Panc1 (cell line): ENCODE data around the gene FHIT. TPM values are rescaled to one million over a fixed set of nuclear protein-coding genes. Genes with fewer than 3 reads are reported as not detected.

ENCODE experiments used
- ATAC-seq: fragments of 200-7000 bp; cut with Tn5 transposase; 2 replicates; pipeline ENCODE4 v1.9.1; 2020; ENCODE audit warnings: mild to moderate bottlenecking, moderate library complexity
- BruUV-seq: library from RNA; stranded (reverse); fragments of 400-500 nt; replicated peaks from 2 replicates; lab custom pipeline; 2021; lab: Mats Ljungman, UMichigan
- CTCF ChIA-PET: fragments of 300-600 bp; sonication (Branson Sonifier 250); formaldehyde crosslinking; loops from one replicate; lab custom pipeline; 2022; ENCODE audit warnings: antibody characterized with exemption; lab: Charles Lee
- POLR2A ChIA-PET: fragments of 300-600 bp; sonication (Branson Sonifier 250); formaldehyde crosslinking; loops from one replicate; lab custom pipeline; 2022; ENCODE audit warnings: antibody characterized with exemption; lab: Charles Lee
- DNase-seq: peaks from one replicate; pipeline ENCODE4 v3.0.0-alpha.2; 2010; ENCODE audit warnings: low read depth, low spot score
- H3K27ac ChIP-seq: 2 replicates; pipeline ENCODE4 v1.5.1; 2011; ENCODE audit warnings: mild to moderate bottlenecking, low read length, inconsistent platforms
- H3K27me3 ChIP-seq: fragments of 200-500 bp; sonication (Bioruptor generic); 2 replicates; pipeline ENCODE4 v1.6.0; 2014; ENCODE audit warnings: low read length, inconsistent platforms; ENCODE audit not compliant: control insufficient read depth, insufficient read depth
- H3K36me3 ChIP-seq: fragments of 200-500 bp; sonication (Bioruptor generic); 2 replicates; pipeline ENCODE4 v1.5.1; 2014; ENCODE audit warnings: inconsistent platforms, mild to moderate bottlenecking, low read length, moderate library complexity; ENCODE audit not compliant: control insufficient read depth, insufficient read depth
- H3K4me1 ChIP-seq: 2 replicates; pipeline ENCODE4 v1.5.1; 2011; ENCODE audit warnings: inconsistent platforms, mild to moderate bottlenecking, low read length, moderate library complexity; ENCODE audit not compliant: control insufficient read depth, insufficient read depth
- H3K4me3 ChIP-seq, 2 experiments: 2 replicates each; pipeline ENCODE4 v1.5.1; 2011 to 2012; ENCODE audit warnings: low read depth in 2 of 2, low read length in 2 of 2, mild to moderate bottlenecking in 2 of 2, inconsistent platforms in 1 of 2, moderate library complexity in 1 of 2
- H3K9me3 ChIP-seq: fragments of 200-500 bp; sonication (Bioruptor generic); 2 replicates; pipeline ENCODE4 v1.5.1; 2014; ENCODE audit warnings: low read depth, mild to moderate bottlenecking, inconsistent platforms, low read length, moderate library complexity; ENCODE audit not compliant: control insufficient read depth, insufficient read depth
- CTCF ChIP-seq: fragments of 450-650 bp; IDR thresholded peaks from 2 replicates; pipeline ENCODE4 v1.5.1; 2017; ENCODE audit warnings: mild to moderate bottlenecking
- POLR2AphosphoS5 ChIP-seq: IDR thresholded peaks from 2 replicates; pipeline ENCODE4 v1.6.1; 2012; ENCODE audit warnings: mild to moderate bottlenecking, low read depth, low read length, moderate library complexity
- REST ChIP-seq, 2 experiments: IDR thresholded peaks; 2 replicates each; pipeline ENCODE4 v1.6.1; 2011 to 2012; ENCODE audit warnings: low read depth in 2 of 2, control low read depth in 1 of 2, low read length in 1 of 2, mild to moderate bottlenecking in 1 of 2, moderate library complexity in 1 of 2; ENCODE audit not compliant: insufficient read depth in 1 of 2
- SIN3A ChIP-seq: IDR thresholded peaks from 2 replicates; pipeline ENCODE4 v1.6.1; 2012; ENCODE audit warnings: low read depth, mild to moderate bottlenecking, low read length, moderate library complexity, borderline replicate concordance; ENCODE audit not compliant: insufficient read depth
- TCF7L2 ChIP-seq: IDR thresholded peaks from 2 replicates; pipeline ENCODE4 v1.6.1; 2011; ENCODE audit warnings: mild to moderate bottlenecking, low read depth, low read length, inconsistent platforms
- in situ Hi-C: cut with HindIII; loops from 2 replicates; pipeline ENCODE4 v1.10.0; 2016; ENCODE audit warnings: low sequenced_read_pairs, low pct_unique_long_range_greater_than_20kb
- intact Hi-C: fragments of 100-400 bp; cut with micrococcal nuclease; formaldehyde crosslinking; loops from one replicate; pipeline ENCODE4 v1.10.0; 2022; ENCODE audit not compliant: unreplicated experiment
- total RNA-seq: library from RNA; stranded (reverse); gene quantifications from one replicate; pipeline ENCODE4 v1.2.1, GENCODE V29; 2021; ENCODE audit not compliant: unreplicated experiment

FHIT gene
- total RNA-seq, 1 experiment from 2014 or later: 2.2 TPM

- intact Hi-C loops: no loop called here
- no peak for ATAC-seq
- H3K27ac ChIP-seq: no peak overlapping the region
- TF ChIP-seq REST (IDR thresholded peaks at IDR 0.05; ENCODE audit: insufficient read depth in 1 of 2, low read depth in 2 of 2, low read length in 1 of 2) (no peak), SIN3A (no peak), TCF7L2 (no peak), POLR2AphosphoS5 (no peak), CTCF (no peak)
- H3K27me3 ChIP-seq: no peaks in the 10 kb centered on the region
- H3K9me3 ChIP-seq: no peaks in the 10 kb centered on the region
- H3K4me1 ChIP-seq: no peaks in the 10 kb centered on the region
- BruUV-seq: no TSS peak
- in situ Hi-C loops: no loop called here
- no peak for DNase-seq
- no peaks in the 10 kb centered on the region for H3K36me3 ChIP-seq
- no peak overlapping the region for H3K4me3 ChIP-seq
- CTCF ChIA-PET: no interaction called here
- POLR2A ChIA-PET: no interaction called here
These were observed 1272.3 kb downstream of the FHIT start for GRCh38 chr3:59978979-59979378.

- Histone ChIP-seq H3K4me3 (no peak overlapping the region), H3K4me1 (no peaks in the 10 kb centered on the region), H3K27me3 (no peaks in the 10 kb centered on the region), H3K9me3 (no peaks in the 10 kb centered on the region), H3K36me3 (no peaks in the 10 kb centered on the region), H3K27ac (no peak overlapping the region)
- no peak for TF ChIP-seq SIN3A
- no peak for TF ChIP-seq TCF7L2
- no peak for TF ChIP-seq REST (IDR thresholded peaks at IDR 0.05; ENCODE audit: insufficient read depth in 1 of 2, low read depth in 2 of 2, low read length in 1 of 2)
- no peak for TF ChIP-seq CTCF
- TF ChIP-seq POLR2AphosphoS5: no peak
- in situ Hi-C loops (no loop called here), intact Hi-C loops (no loop called here)
- no TSS peak for BruUV-seq
- DNase-seq (no peak), ATAC-seq (no peak)
- POLR2A ChIA-PET: no interaction called here
- CTCF ChIA-PET: no interaction called here
These were observed 1280.5 kb downstream of the FHIT start for GRCh38 chr3:59970796-59971195.
